ENCODE results near the gene GRK5.

Gene GRK5

GRCh38 chr10:119327096-119327745, 119.8 kb downstream of the GRK5 start:
- TF ChIP-seq CTCF (IDR thresholded peaks at IDR 0.05; ENCODE audit: low read depth, low read length, missing control alignments), result no peak
- H3K4me3 ChIP-seq (ENCODE audit: low read depth, low read length), result no peak overlapping the region
- DNase-seq (ENCODE audit: low read depth), result no peak

GRCh38 chr10:119328223-119328622, 120.9 kb downstream of the GRK5 start:
- H3K4me3 ChIP-seq (ENCODE audit: low read depth, low read length), result no peak overlapping the region
- no peak for TF ChIP-seq CTCF (IDR thresholded peaks at IDR 0.05; ENCODE audit: low read depth, low read length, missing control alignments)
- no peak for DNase-seq (ENCODE audit: low read depth)

- no peak overlapping the region for H3K4me3 ChIP-seq (ENCODE audit: low read depth, low read length)
- DNase-seq (ENCODE audit: low read depth), result no peak
- no peak for TF ChIP-seq CTCF (IDR thresholded peaks at IDR 0.05; ENCODE audit: low read depth, low read length, missing control alignments)
Measured at GRCh38 chr10:119330342-119330741, 123.0 kb downstream of the GRK5 start.

GRCh38 chr10:119331061-119331460, 123.7 kb downstream of the GRK5 start:
- no peak for DNase-seq (ENCODE audit: low read depth)
- no peak overlapping the region for H3K4me3 ChIP-seq (ENCODE audit: low read depth, low read length)
- no peak for TF ChIP-seq CTCF (IDR thresholded peaks at IDR 0.05; ENCODE audit: low read depth, low read length, missing control alignments)

- no peak for DNase-seq (ENCODE audit: low read depth)
- no peak overlapping the region for H3K4me3 ChIP-seq (ENCODE audit: low read depth, low read length)
- no peak for TF ChIP-seq CTCF (IDR thresholded peaks at IDR 0.05; ENCODE audit: low read depth, low read length, missing control alignments)
Measured at GRCh38 chr10:119333146-119333792, 125.9 kb downstream of the GRK5 start.

GRCh38 chr10:119335671-119336353, 128.4 kb downstream of the GRK5 start:
- no peak for TF ChIP-seq CTCF (IDR thresholded peaks at IDR 0.05; ENCODE audit: low read depth, low read length, missing control alignments)
- no peak overlapping the region for H3K4me3 ChIP-seq (ENCODE audit: low read depth, low read length)
- DNase-seq (ENCODE audit: low read depth), result no peak
